Activated CD4-positive, alpha-beta T cell treated with anti-CD3 and anti-CD28 coated beads, Interleukin-10, Interleukin-2, amounts not matched to agents 100 ng/mL and 50 ng/mL, durations not matched to agents 16 hours and 8 hours (primary cell): ENCODE results near the gene LIMS2.

Experiments used
- DNase-seq: peaks from one replicate; pipeline ENCODE4 v3.0.0-alpha.2; 2020

LIMS2 gene

DNA sequence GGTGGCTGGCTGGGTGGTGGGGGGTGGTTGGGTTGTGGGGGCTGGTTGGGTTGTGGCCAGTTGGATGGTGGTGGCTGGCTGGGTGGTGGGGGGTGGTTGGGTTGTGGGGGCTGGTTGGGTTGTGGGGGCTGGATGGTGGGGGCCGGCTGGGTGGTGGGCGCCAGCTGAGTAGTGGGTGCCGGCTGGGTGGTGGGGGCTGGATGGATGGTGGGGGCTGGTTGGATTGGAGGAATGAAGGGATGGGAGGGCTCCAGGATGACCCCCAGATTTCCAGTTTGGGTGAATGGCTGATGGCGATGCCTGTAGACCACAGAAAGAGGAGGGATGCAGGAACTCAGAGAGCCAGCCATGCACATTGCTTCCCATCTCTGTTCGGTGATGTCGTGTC, 56.1 kb downstream of the LIMS2 start:
- DNase-seq = no peak

DNA sequence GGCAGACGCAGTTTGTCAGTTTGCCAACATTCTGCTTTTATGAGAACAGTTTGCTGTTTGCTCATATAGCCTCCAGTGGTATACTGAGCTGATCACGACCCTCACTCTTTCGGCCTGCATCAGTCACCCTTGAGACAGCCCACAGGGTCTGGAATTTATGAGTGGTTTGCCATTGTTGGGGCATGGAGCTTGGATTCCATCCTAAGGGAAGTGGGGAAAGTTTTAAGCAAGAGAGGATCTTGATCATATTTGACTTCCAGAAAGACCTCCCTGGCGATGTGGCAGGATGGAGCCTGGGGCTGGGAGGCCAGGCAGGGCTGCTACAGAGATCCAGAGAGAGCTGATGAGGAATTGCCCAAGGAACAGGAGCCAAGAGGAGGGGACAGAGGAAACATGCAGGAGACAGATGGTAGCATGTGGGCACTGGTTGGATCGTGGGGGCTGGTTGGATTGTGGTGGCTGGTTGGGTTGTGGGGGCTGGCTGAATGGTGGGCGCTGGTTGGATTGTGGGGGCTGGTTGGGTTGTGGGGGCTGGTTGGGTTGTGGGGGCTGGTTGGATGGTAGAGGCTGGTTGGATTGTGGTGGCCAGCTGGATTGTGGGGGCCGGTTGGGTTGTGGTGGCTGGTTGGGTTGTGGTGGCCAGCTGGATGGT, 56.7 kb downstream of the LIMS2 start:
- DNase-seq = no peak

DNA sequence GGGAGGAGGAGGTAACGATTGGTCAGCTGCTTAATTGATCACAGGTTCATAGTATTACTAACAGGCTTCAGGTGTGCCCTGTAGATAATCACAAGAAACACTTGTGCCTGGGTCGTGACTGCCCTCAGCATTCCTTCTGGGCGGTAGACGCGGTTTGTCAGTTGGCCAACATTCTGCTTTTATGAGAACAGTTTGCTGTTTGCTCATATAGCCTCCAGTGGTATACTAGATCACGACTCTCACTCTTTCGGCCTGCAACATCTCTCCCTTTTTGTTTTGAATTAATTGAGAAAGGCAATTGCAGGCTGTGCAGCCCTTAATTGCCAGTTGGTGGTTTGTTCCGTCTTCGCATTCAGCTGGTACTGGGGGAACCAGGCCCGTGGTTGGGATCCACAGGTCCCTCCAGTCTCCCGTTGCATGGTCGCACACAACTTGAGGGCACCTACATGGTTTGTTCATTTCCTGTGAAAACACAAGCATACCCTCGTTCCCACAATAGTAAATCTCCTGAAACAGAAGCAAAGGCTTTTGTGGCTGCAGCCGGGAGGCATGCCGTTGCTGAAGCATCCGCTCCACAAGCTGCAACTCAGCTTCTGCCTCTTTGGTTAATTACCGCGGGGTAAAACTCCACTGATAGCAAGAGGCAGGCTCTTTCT, 59.7 kb downstream of the LIMS2 start:
- DNase-seq = no peak

DNA sequence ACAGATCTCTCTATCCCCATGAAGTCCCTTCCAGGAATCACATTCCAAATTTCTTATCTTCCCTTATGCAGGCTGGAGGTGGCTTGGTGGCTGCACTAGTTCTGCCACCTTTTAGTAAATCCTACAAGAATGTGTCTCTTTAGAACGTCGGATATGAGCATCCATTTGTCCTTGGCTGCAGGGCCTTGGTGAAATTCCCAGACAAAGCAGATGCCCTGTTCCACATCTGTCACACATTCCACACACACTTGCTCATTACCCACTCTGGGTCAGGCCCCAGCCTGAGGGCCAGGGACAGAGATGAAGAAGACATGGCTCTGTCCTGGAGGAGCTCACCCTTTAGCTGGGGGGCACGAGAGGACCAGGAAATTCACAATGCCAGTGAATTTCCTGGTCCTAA, 60.6 kb downstream of the LIMS2 start:
- no peak for DNase-seq

DNA sequence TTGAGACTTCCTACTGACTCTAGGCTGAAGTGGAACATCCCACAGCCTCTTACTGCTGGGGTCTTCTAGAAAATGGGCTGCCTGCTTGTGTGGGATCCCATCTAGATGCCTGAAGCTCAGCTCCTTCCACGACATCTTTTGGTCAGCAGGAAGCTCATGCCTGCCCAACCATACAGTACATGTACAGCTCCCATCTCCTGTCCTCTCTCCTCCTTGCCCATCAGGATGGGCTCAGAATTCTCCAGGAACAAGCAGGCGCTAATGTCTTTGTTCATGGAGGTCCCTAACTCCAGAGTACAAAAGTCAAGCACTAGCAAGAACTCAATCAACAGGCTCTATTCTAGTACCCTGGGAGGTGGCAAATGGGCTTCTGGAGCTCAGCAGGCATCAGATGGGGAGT, 61.1 kb downstream of the LIMS2 start:
- DNase-seq = no peak

DNA sequence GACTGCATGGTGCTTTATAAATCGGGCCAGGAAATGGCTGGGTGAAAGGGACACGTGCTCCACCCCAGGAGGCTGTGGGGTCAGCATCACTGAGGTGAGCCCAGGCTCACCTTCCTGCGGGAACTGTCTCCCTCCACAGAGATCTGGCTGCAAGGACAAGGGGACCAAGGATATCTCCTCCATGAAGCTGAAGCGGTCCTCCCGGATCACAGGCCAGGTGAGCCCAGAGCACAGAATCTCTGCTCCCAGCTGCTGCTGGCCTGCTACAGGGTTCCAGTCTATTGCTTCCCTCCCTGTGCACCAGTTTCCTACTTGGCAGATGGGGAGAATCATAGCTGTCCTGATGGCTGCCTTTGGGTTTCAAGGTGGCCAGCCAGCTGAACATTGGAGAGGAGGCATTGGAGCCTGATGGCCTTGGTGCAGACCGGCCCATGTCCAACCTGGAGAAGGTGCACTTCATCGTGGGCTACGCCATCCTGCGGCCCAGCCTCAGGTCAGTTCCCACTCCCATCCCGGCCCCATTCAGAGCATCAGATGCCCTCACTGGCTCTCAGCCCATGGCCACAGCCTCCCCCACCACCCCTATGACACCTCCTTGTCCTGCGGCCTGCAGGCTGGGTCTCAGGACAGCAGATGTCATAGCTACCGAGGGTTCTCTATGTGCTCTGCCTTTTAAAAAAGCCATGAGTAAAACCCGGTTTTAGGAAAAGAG, 63.1 kb downstream of the LIMS2 start:
- no peak for DNase-seq

DNA sequence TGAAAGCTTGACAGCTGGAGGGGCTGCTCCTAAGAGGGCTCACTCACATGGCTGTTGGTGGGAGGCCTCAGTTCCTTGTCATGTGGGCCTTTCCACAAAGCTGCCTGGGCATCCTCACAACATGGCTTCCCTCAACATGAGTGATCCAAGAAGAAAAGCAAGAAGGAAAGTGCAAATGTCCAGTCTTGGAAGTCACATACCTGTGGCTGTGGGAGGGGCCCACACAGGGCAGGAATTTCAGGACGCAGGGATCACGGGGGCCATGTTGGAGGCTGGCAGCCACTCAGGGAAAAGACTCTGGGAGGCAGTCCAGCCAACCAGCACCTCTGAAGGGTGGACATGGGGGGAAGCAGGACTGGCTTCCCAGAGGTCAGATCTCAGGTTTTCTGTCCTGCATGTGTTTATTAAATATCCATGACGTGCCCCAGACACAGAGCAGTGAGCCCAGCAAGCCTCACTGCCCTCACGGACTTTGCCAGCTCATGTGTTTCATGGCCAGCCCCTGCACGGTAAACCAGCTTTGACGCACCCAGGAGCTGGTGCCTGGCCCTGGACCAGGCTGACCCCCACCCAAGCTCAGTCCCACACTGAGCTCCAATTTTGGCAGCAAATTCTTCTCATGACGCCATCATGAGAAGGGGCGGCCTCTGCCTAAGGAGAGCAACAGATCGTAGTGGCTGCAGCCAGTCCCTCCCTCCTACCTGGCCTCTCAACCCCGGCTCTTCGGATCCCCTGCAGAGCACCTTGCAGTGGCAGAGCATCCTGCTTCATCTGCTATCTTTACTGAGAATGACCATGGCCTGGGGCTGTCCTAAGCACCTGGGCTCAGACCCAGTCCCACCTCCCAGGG, 64.0 kb downstream of the LIMS2 start:
- no peak for DNase-seq

DNA sequence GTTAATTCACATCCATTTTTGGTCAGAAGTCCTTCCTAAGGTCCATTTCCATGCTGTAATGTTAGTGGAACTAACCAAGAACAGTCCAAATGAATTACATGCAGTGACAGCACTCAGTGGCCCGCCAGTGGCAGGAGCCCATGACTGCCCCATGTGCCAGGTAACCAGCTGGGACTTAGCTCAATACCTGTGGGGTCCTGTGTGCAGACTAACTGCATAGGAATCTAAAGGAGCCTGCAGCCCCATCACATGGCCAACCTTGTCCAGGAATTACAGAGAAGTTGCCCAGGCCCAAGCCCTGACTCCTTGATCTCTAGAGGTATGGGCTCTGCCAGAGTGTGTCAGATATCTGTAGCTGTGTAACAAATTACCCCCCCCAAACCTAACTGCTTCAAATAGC, 64.8 kb downstream of the LIMS2 start:
- no peak for DNase-seq

DNA sequence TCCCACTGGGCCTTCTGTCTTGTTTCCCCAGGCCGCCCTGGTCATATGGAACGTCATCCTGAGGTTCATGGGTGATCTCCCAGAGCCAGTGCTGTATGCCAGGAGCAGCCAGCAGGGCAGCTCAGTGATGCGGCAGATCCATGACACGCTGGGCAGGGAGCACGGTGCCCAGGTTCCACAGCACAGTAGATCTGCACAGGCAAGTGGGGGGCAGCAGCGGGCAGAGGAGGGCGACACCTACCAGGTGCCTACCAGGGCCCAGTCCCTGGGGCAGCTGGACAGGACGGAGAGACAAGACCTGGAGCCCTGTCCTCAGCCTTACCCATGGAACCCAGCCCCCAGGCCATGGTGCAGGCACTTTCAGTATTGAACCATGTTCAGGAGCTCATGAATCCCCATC, 65.5 kb downstream of the LIMS2 start:
- DNase-seq = no peak

DNA sequence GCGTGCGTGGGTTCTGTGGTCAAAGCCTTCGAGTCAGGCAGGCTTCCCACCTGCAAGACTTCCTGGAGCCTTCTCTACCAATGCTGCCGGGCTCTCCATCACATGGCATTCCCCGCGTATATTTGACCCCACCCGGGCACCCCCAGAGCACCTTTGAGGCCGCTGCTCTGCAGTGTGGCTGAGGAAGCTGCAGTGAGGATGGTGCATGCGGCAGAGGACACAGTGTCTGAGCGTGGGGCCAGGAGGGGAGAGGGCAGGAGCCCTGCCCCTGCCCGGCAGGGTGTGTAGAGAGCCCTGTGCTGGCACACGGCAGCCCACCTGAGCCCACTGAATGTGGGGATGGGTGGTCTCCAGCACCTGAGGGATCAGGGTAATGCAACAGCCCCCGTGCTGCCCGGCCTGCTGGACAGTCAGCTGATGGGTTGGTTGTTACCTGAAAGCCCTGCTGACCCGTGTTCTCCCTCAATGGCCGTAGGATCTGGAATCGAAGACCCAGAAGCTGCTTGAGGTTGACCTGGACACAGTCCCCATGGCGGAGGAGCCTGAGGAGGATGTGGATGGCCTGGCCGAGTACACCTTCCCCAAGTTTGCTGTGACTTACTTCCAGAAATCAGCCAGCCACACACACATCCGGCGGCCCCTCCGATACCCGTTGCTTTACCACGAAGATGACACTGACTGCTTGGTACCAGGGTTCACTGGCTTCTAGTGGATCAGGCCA, 66.1 kb downstream of the LIMS2 start:
- DNase-seq = no peak

DNA sequence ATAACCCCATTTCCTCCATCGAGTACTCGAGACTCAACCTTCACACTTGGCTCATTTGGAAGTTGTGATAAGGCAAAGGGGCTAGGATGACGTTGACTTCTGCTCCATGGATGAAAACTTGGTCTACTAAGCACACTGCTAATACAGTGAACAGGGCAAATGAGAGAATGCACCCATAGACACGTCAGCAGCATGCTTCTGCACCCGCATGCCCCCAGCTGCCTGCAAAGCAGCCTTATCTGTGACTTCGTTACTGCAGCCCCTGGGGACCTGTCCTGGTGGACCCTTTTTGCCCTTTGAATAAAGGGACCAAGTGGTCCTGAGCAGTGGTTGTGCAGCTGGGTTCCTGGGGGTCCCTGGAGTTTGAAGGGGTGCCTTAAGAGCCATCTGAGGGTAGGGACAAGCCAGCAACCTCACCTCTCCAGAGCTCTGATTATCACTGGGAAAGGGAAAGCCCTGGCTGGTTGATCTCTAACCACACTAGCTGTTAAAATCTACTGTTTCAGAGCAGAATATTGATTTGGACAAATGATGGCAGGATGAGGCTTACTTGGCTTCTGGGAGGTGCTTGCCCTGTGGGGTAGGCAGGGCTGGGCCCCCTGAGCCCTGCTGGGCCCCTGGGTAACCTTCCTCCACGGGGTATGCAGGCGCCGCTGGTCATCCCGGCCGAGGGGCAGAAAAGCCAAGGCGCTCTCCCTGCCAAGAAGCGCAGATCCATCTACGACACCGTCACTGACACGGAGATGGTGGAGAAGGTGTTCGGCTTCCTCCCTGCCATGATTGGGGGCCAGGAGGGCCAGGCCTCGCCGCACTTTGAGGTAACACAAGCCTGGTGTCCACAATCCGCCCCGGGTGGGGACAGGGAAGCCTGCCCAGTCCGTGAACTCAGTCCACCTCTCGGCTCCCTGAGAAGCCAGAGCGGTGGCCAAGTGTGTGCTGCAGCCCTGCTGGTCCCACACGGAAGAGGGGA, 67.0 kb downstream of the LIMS2 start:
- no peak for DNase-seq

DNA sequence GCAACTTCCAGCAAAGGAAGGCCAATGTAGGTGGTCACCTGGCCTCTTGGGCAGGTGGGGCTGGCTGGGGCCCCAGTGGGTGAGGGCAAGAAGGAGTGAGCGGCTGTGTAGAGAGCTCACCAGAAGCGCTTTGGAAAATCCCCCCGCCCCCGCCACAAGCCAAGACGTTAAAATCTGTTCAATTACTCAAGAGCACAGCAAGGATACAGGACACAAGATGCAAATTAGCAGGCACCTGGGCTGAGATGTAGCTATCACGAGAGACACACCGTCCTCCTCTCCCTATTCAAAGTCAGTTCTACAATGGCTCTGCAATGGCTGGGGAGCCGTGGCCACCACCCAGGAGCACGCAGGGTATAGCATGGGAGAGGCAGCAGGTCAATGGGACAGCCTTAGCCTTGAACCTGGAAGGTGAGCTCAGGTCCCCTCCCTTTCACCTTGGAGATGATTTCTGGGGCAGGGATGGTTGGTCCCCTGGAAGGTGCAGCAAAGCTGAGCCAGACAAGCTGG, 67.9 kb downstream of the LIMS2 start:
- no peak for DNase-seq

DNA sequence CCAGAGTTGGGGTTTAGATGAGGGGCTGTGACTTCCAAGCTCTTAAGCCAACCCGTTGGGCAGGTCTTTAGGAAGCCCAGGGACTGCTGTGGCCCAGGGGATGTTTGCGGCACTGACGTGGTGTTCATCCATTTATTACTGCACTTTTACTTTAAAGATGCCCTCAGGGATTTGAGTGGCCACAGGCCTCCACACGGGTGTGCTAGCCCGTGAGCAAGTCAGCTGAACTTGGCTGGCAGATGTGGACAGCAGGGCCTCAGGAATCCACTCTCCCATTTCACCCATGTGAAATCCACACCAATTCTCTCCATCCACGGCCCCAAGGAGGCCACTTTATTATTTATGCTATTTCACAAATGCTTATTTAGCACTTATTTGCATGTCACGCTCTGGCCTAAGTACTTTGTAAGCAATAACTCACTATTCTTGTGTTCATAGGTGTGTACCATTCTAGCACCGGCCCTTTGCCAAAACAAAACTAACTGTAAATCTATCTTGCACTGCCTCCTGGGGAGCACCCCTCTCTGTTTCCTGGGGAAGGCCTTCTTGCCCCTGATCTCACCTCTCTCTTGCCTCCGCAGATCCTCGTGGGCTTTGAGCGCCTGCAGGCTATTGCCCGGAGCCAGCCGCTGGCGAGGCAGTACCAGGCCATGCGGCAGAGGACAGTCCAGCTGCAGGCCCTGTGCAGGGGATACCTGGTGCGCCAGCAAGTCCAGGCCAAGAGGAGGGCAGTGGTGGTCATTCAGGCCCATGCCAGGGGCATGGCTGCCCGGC, 68.5 kb downstream of the LIMS2 start:
- DNase-seq = no peak

DNA sequence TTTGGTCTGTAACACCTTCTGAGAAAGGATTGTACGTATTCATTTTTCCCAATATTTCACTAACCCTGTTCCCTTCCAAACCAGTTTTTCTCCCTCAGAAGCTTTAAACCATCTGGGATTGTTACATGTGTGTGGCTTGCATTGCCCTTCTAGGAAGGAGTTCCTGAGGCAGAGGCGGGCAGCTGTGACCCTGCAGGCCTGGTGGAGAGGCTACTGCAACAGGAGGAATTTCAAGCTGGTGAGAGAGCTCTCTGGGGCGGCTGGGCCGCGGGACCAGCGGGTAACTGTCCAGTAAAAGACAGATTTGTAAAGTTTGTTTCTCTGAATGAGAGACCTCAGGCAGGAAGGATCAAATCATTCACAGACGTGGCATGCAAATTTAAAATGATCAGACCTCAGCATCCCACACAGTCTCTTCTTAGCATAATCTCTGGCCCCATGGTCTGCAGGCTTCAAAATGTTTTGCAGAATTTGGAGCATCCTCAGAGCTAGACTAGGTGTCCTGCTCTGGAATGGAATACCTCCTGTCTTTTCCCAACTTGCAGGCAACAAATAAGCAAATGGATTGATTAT, 69.6 kb downstream of the LIMS2 start:
- no peak for DNase-seq

DNA sequence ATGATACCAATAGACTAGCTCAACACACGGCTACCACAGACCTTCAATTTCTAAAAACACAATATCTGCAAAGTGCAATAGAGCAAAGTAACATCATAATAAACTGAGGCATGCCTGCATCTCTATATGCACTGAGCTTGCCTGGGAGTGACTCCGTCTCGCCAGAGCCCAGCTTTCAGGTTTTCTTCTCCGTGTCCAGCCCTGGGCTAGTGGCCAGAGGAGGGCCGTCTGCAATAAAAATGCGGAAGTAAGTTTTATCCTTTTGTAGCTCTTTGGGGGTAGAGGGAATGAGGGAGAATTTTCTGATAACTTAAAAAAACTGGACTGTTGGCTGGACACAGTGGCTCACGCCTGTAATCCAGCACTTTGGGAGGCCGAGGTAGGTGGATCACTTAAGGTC, 70.3 kb downstream of the LIMS2 start:
- no peak for DNase-seq

DNA sequence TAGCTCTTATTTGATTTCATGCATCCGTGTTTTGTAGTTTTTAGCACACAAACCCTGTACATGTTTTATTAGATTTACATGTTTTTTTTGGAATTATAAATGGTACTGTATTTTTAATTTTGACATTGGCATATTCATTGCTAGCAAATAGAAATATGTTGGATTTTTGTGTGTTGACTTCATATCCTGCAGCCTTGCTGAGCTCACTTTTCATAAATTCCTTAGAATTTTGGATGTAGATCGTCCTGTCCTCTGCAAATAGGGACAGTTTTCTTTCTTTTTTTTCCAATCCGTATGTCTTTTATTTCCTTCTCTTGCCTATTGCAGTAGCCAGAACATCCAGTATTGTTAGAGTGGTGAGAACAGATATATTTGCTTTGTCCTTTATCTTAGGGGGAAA, 76.1 kb downstream of the LIMS2 start:
- no peak for DNase-seq

DNA sequence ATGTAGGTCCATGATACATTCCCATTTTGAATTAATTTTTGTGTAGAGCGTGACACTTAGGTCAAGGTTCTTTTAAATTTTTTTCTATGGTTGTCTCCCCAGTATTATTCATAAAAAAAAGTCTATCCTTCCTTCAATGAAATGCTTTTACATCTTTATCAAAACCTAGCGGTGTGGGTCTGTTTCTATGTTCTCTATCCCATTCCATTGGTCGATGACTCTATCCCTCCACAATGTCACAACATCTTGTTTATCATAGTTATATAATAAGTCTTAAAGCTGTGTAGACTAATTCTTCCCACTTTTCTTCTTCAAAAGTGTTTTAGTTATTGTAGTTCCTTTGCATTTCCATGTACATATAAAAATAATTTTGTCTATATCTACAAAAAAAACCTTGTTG, 76.6 kb downstream of the LIMS2 start:
- no peak for DNase-seq

DNA sequence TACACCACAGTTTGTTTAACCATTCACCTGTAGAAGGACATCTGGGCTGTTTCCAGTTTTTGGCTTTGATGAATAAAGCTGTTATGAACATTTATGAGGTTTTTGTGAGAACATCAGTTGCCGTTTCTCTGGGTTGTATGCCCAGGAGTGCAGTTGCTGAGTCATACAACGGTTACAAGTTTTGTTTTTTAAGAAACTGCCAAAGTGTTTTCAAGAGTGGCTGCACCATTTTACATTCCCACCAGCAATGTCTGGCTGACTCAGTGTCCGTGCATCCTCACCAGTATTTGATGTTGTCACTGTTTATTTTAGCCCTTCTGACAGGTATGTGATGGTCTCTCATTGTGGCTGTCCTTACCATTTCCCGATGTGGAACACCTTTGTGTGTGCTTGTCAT, 77.3 kb downstream of the LIMS2 start:
- peak; percentile 31 for DNase-seq

DNA sequence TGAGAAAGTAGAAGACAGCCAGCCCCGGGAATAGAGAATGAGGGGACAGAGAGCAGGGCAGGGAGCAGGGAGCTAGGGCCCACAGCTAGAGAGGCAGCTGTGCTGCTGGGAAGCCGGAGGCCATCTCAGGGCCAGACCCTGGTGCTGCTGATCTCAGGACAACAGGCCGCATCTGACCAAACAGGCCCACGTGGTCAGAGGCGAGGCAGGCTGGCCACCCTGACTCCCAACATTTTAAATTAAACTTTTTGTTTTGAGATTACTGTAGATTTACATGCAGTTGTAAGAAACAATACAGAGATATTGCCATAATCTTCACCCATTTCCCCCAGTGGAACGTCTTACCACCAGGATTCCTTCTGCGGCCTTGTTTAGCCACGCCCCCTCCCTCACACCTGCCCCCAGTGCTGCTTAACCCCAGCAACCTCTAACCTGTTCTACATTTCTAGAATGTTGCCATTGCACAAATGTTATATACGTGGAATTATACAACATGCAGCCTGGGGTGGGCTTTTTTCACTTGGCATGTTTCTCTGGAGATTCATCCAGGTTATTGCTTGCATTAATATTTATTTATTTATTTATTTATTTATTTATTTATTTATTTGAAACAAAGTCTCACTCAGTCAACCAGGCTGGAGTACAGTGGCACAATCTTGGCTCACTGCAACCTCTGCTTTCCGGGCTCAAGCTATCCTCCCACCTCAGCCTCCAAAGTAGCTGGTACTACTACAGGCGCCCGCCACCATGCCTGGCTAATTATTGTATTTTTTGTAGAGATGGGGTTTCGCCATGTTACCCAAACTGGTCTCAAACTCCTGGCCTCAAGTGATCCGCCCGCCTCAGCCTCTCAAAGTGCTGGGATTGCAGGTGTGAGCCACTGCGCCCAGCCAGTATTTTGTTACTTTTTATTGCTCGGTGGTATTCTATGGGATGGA, 78.0 kb downstream of the LIMS2 start:
- DNase-seq = no peak
